HG03575 (cell line): ENCODE measurements around the gene OR51E1.

Experiments
- ATAC-seq: cut with Tn5 transposase; IDR thresholded peaks from one replicate; pipeline ENCODE4 v1.9.1; 2021; ENCODE audit not compliant: unreplicated experiment, insufficient number of reproducible peaks, low FRiP score; ENCODE audit errors: extremely low read depth

The OR51E1 gene

GRCh38 chr11:4700436-4700820 is 56.6 kb downstream of the OR51E1 start:
- ATAC-seq: no peak

- no peak for ATAC-seq
Observed at GRCh38 chr11:4704054-4704789, 60.4 kb downstream of the OR51E1 start, which contains the start of gene MMP26. Gene MMP26 (plus strand): TSS chr11:4704784.

- no peak for ATAC-seq
Observed at GRCh38 chr11:4704790-4705334, 61.1 kb downstream of the OR51E1 start.
